ENCODE results near the gene NXPH4. TPM values are rescaled to one million over a fixed set of nuclear protein-coding genes. Genes with fewer than 3 reads are reported as not detected.

NXPH4 gene
- total RNA-seq, 1 donor from 2014 or later = 0.27 TPM

- no peak for DNase-seq (ENCODE audit: low spot score)
- no peak for ATAC-seq
- intact Hi-C loops (cut with DNase I) = no loop called here
Measured at GRCh38 chr12:57213763-57214397, 2.7 kb upstream of the NXPH4 start.

- ATAC-seq = peak; percentile 54
- no peak for DNase-seq (ENCODE audit: low spot score)
- intact Hi-C loops (cut with DNase I) = no loop called here
Measured at GRCh38 chr12:57214398-57214781, 2.2 kb upstream of the NXPH4 start.

- DNase-seq (ENCODE audit: low spot score) (no peak), ATAC-seq (no peak)
- intact Hi-C loops (cut with DNase I) = no loop called here
Measured at GRCh38 chr12:57215065-57215464, 1.5 kb upstream of the NXPH4 start.

GRCh38 chr12:57215668-57216013 lies 953 bp upstream of the NXPH4 start:
- ATAC-seq = no peak
- intact Hi-C loops (cut with DNase I) = no loop called here

GRCh38 chr12:57216921-57217879 lies 606 bp downstream of the NXPH4 start:
- DNase-seq (ENCODE audit: low spot score) (no peak), ATAC-seq (no peak)
- intact Hi-C loops (cut with DNase I) = no loop called here

More at GRCh38 chr12:57215668-57216013, 953 bp upstream of the NXPH4 start:
- no peak for DNase-seq (ENCODE audit: low spot score)

- DNase-seq (ENCODE audit: low spot score) = no peak
- intact Hi-C loops (cut with DNase I) = no loop called here
- ATAC-seq = no peak
Measured at GRCh38 chr12:57218030-57218853, 1.6 kb downstream of the NXPH4 start.

- no peak for DNase-seq (ENCODE audit: low spot score)
- no peak for ATAC-seq
- intact Hi-C loops (cut with DNase I) = no loop called here
Measured at GRCh38 chr12:57219205-57219992, 2.8 kb downstream of the NXPH4 start.

- intact Hi-C loops (cut with DNase I) = no loop called here
- ATAC-seq = no peak
- no peak for DNase-seq (ENCODE audit: low spot score)
Measured at GRCh38 chr12:57219993-57220754, 3.6 kb downstream of the NXPH4 start.

- DNase-seq (ENCODE audit: low spot score) (no peak), ATAC-seq (no peak)
- intact Hi-C loops (cut with DNase I) = no loop called here
Measured at GRCh38 chr12:57220770-57221168, 4.2 kb downstream of the NXPH4 start.

GRCh38 chr12:57221169-57221917 lies 4.7 kb downstream of the NXPH4 start:
- intact Hi-C loops (cut with DNase I) = no loop called here
- DNase-seq (ENCODE audit: low spot score) (no peak), ATAC-seq (no peak)

- no peak for ATAC-seq
- DNase-seq (ENCODE audit: low spot score) = no peak
- intact Hi-C loops (cut with DNase I) = no loop called here
Measured at GRCh38 chr12:57222286-57223190, 5.9 kb downstream of the NXPH4 start.

GRCh38 chr12:57223191-57224165 lies 6.9 kb downstream of the NXPH4 start:
- intact Hi-C loops (cut with DNase I) = no loop called here
- no peak for DNase-seq (ENCODE audit: low spot score)
- ATAC-seq = no peak

GRCh38 chr12:57224278-57224972 lies 7.8 kb downstream of the NXPH4 start:
- ATAC-seq = no peak
- intact Hi-C loops (cut with DNase I) = no loop called here
- DNase-seq (ENCODE audit: low spot score) = no peak

- intact Hi-C loops (cut with DNase I) = no loop called here
- no peak for DNase-seq (ENCODE audit: low spot score)
- ATAC-seq = no peak
Measured at GRCh38 chr12:57224973-57225679, 8.5 kb downstream of the NXPH4 start.

Measured in sciatic nerve (tissue), 2 donors.